Activated naive CD4-positive, alpha-beta T cell treated with Interleukin-2 at 50 U/mL for 16 hours (primary cell): Measurements from ENCODE around the gene RBM33.

ENCODE experiments used
- DNase-seq: peaks from one replicate; pipeline ENCODE4 v3.0.0-alpha.2; 2020

Gene RBM33

GRCh38 chr7:155780884-155781283 is 136.4 kb downstream of the RBM33 start:
- no peak for DNase-seq

DNA sequence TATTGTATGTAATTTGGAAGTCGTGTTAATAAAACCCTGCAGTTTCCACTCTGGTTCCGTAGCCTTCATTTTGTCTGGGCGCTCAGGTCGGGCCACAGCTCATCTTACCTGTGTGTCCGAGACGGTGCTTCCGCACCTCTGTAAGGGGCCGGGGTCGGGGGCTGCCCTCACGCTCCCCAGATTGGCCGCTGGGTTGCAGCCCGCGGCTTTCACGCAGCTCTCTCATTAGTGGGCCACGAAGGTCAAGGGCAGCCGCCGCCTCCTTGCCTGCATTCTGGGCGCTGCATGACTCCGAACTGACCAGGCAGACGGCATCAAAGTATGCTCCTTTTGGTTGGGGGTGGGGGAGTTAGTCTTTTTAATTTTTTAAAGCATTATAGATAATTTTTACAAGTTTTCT is 137.0 kb downstream of the RBM33 start:
- DNase-seq = no peak

DNA sequence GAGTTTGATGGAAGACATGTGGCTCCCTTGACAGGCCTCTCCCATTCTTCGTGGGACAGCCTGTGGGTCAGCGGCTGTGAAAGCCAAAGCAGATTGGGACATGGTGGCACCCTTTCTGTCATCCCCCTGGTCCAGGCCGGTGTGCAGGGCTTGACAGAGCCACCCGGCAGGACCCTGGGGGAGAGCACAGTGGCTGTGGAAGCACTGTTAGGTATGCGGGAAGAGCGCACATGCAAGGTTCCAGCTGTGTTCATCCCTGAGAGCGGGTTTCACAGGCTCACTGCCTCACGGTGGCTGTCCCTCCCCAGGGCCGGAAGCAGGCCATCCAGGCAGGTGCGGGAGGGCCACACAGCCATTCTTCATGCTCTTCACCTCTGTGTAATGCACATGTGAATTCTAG is 138.0 kb downstream of the RBM33 start:
- no peak for DNase-seq

GRCh38 chr7:155785536-155785935 is 141.1 kb downstream of the RBM33 start:
- no peak for DNase-seq

GRCh38 chr7:155786491-155786890 is 142.0 kb downstream of the RBM33 start:
- DNase-seq = no peak

DNA sequence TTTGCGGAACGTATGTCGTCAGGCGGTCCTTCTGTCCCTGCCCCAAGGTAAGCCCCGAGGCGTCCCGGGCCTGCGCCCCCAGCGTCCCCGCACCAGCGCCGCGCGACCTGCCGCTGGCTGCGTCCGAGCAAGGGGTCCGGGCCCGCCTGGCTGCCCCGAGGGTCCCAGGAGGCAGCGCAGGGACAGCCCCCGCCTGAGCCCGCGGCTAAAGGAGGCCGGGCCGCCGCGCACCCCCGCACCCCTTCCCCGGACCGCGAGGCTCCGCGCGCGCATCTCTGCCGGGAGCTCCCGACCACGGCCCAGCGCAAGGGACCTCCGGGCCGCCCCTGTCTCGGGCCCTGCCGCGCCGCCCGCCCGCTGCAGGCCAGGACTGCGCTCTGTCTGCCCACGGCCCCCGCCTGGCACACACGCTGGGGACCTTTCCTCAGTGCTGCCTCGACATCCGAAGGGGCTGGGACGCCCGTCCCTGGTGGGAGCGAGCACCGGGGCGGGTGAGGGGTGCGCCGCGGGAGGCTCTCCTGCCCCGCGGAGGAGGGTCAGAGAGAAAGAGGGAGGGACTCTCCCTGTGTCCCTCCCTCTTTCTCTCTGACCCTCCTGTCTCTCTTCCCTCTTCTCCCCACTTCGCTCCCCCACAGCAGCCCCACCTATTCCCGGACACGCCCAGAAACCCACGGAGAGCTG is 142.8 kb downstream of the RBM33 start:
- no peak for DNase-seq

DNA sequence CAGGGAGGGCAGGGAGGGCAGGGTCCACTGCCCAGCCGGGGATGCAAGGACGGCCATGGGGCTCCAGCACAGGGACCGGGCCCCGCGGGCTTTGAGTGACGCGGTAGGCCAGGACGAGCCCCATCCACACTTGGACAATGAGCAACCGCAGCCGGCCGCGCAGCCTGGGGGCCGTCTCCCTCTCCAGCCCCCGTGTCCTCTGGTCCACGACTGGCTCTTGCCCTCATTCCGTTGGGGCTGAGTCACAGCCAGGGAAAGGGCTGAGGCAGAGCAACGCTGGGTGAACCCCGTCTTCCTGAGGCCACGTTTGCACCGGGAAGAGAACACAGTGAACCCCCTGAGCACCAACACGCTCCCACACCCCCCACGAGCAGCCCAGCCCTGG is 144.1 kb downstream of the RBM33 start:
- no peak for DNase-seq

DNA sequence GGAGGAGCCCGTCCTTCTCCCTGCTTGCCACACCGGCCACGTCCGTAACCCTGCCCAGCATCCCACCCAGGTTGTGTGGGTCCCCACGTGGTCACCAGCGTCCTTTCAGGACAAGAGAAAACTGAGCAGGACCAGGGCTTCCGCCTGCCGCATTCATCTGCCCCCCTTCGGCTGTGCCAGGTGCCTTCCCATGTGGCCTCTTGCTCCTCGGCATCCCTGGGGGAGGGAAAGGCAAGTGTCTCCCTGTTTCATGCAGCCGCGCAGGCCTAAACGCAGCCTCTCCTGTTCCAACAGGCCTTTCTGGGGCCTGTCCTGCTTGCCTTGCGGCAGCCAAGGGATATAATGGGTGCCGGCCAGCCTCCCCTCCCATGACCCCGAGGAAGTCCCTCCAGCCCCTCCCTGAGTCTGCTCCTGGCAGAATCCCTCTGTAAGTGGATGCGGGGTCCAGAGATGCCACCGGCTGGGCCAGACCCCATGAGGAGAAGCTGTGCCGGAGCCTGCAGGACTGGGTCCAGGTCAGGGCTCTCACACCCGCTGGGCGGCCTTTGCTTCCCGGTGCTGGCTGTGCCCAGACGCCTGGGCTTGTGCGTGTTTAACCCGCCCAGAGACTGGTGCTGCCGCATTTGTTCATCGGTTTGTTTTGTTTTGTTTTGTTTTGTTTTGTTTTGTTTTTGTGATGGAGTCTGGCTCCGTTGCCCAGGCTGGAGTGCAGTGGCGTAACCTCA is 144.7 kb downstream of the RBM33 start:
- no peak for DNase-seq

DNA sequence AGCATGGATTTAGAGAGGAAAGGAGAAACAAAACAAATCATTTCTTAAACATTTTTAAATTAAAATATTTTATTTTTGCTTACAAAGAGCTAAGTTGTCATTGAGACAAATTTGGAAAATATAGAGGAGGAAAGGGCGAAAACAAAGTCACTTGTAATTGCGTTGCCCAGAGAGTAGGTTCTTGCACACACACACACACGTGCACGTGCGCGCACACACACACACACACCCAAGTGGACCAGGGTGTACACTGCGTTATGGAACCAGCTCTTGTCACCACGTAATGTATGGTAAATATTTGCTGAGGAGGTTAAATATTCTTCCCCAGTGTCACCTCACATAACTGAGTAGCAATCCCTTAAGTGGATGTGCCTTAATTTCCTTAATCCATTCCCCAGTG is 146.2 kb downstream of the RBM33 start:
- DNase-seq = no peak

GRCh38 chr7:155791214-155791737 is 146.8 kb downstream of the RBM33 start:
- no peak for DNase-seq

DNA sequence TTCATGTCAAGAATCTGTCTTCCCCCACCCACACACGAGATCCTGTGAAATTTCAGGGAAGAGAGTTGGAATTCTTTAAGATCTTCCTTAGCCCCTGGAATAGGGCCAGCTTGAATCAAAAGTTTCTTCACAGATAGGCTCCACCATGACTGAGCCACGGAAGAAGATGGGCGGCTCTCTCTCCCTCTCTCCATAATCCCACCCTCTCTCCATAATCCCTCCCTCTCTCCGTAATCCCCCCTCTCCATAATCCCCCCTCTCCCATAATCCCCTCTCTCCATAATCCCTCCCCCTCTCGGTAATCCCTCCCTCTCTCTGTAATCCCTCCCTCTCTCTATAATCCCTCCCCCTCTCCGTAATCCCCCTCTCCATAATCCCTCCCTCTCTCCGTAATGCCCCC is 147.4 kb downstream of the RBM33 start:
- no peak for DNase-seq

DNA sequence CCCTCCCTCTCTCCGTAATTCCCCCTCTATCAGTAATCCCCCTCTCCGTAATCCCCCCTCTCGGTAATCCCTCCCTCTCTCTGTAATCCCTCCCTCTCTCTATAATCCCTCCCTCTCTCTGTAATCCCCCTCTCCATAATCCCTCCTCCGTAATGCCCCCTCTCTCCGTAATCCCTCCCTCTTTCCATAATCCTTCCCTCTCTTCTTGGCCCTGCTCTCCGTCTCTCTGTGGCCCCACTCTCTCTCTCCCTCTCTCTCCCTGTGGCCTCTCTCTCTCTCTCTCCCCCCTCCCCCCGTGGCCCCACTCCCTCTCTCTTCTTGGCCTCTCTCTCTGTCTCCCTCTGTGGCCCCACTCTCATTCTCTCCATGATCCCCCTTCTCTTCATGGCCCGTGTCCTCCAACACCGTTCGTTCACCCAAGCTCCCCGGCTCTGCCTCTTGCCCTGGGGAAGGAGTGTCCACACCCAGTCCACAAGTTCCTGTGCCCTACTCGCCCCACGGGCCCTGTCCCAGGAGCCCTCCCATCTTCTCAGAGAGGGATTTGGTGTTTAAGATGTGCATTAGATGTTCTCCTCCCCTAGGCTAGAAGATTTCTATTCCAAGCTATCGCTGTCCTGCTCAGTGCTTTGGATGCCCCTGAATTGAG is 148.0 kb downstream of the RBM33 start:
- DNase-seq = no peak

GRCh38 chr7:155792999-155793560 is 148.6 kb downstream of the RBM33 start:
- DNase-seq = no peak

- no peak for DNase-seq
Measured at GRCh38 chr7:155793720-155794119, 149.3 kb downstream of the RBM33 start.

GRCh38 chr7:155794196-155794595 is 149.7 kb downstream of the RBM33 start:
- no peak for DNase-seq

DNA sequence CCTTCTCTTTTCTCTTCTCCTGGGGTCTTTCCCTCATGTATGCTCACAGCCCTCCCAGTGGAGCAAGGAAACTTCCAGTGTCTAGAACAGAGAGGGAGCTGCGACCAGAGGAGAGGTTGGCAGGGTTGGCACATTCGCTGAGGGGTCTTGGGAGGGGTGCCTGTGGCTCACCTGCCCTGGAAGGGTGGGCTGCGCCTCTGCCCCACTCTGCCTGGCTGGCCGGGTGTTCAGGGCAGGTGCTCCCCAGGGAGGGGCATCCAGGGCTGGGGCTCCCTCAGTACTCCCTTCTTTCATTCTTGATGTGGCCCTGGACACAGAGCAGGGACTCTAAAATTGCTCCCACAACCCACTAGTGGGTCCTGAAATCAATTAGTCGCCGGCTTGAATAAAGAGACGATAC is 150.9 kb downstream of the RBM33 start:
- no peak for DNase-seq

GRCh38 chr7:155795951-155796350 is 151.5 kb downstream of the RBM33 start:
- no peak for DNase-seq

DNA sequence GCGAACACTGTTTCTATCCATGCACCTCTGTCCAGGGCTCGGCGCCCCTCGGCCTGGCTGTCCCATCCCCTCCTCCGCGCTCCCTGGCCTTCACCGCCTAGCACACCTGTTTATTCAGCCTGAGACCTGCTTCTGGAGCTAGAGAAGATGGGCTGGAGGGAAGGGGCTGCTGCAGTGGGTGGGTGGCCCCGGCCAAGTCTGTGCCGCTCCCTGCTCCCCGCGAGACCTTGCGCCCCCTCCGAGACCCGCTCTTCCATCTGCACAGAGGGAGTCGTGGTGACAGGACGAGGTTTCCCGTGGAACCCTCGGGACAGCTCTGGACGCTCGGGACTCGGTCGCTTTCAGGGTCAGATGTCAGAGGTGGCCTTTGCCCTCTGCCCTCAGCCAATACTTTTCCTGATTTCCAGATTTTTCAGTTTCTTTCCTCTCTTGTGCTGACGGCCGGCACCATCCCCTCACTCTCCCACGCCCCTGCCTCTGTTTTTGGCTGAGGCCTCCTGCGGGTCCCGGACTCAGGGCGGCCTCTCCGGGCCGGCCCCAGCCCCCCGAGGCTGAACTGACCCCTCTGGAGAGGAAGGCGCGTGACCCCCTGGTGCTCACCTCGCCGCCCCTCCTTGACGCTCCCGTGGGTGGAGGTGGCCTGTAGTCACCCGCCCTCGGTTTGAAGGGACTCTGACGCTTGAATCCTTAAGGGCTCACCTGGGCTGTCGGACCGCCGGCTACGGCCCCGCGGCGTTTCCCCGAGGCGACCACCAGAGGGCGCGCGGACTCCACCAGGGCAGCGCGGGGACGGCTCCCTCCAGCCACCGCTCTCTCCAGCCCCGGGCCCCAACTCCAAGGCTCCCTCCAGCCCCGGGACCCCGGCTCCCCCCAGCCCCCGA is 152.2 kb downstream of the RBM33 start:
- peak; percentile 69 for DNase-seq

GRCh38 chr7:155797262-155798250 is 153.1 kb downstream of the RBM33 start:
- DNase-seq = no peak

DNA sequence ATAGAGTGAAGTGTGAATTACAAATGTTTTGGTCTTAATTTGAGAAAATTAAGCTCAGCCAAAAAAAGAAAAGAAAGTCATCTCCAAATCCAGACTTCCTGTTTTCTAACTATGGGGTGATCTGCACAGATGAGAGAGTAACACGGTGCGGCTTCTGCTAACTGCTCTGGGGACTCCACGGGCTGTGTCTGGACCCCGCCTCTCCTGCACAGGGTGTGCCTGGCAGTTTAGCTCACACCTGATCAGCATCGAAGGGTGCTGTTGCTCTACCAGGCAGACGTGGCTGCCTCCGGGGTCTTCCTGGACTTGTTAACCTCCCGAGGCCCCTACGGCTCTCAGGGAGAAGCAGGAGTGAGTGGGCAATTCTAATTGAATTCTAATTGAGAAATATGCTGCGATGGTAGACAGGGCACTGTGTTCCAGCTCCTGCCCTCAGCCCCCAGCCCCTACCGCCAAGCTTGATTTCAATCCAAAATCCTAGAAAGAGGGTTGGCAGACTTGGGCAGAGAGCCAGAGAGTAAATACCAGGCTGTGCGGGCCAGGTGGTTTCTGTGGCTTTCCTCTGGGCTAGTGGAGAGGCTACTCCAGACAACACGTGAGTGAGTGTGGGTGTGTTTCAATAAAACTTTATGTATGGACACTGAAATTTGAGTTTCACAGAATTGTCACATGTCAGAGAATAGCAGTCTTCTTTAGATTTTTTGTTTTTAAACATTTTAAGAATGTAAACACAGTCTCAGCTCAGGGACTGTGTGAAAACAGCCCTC is 154.4 kb downstream of the RBM33 start:
- no peak for DNase-seq

DNA sequence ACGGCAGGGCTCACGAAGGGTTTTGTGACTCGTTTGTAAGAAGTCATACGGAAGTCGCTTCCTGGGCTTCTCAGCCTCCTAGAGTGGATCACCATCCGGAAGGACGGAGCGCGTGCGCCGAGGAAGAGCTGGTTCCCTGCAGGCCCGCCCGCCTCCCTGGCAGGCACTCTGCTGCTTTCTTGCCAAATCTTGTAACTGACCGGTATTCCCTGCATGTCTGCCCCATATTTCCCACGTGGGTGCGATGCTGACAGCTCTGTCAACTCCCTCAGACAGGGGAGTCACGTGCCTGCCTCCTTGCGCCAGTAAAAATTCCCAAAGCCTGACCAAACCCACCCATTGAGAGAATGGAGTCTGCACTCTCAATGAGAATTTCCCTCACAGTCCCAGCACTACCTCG is 155.1 kb downstream of the RBM33 start:
- no peak for DNase-seq
